Endothelial cell of umbilical vein (primary cell): Measurements from ENCODE around the gene IRF8.

Source experiments
- EZH2 ChIP-seq: IDR thresholded peaks from 2 replicates; pipeline ENCODE4 v1.6.1; 2012; ENCODE audit warnings: borderline replicate concordance, low read depth, mild to moderate bottlenecking, moderate library complexity, low read length, inconsistent platforms; ENCODE audit not compliant: severe bottlenecking
- FOS ChIP-seq: IDR thresholded peaks from 2 replicates; pipeline ENCODE4 v1.6.1; 2011; ENCODE audit warnings: mild to moderate bottlenecking, low read length, moderate library complexity, borderline replicate concordance; ENCODE audit not compliant: insufficient read depth
- GATA2 ChIP-seq: IDR thresholded peaks from 2 replicates; pipeline ENCODE4 v1.7.0; 2011; ENCODE audit warnings: low read depth, mild to moderate bottlenecking, moderate library complexity, mixed read lengths, low read length; ENCODE audit not compliant: insufficient read length, insufficient read depth
- JUN ChIP-seq: IDR thresholded peaks from 2 replicates; pipeline ENCODE4 v1.6.1; 2011; ENCODE audit warnings: borderline replicate concordance, low read depth; ENCODE audit not compliant: insufficient read length, insufficient read depth
- POLR2A ChIP-seq: IDR thresholded peaks from 2 replicates; pipeline ENCODE4 v1.6.1; 2012; ENCODE audit warnings: low read depth, mild to moderate bottlenecking, control low read depth, low read length
- POLR2AphosphoS5 ChIP-seq: IDR thresholded peaks from 2 replicates; pipeline ENCODE4 v1.6.1; 2012; ENCODE audit warnings: low read depth, mild to moderate bottlenecking, control low read depth, low read length, moderate library complexity; ENCODE audit not compliant: insufficient read depth
- TF ChIP-seq, protein P1 (sequence below), 2 donors: IDR thresholded peaks; 1 replicate in 1 of 2; 2 replicates in 1 of 2; pipeline ENCODE4 v1.5.1; 2011; ENCODE audit warnings: low read length in 2 of 2, mild to moderate bottlenecking in 2 of 2, moderate library complexity in 2 of 2, control low read depth in 1 of 2, inconsistent platforms in 1 of 2, low read depth in 1 of 2; ENCODE audit not compliant: insufficient read depth in 1 of 2; ENCODE audit errors: extremely low read depth in 1 of 2
- TF ChIP-seq, protein P2 (sequence below): IDR thresholded peaks from 2 replicates; pipeline ENCODE4 v1.6.1; 2011; ENCODE audit not compliant: insufficient read depth, insufficient read length

DNA sequence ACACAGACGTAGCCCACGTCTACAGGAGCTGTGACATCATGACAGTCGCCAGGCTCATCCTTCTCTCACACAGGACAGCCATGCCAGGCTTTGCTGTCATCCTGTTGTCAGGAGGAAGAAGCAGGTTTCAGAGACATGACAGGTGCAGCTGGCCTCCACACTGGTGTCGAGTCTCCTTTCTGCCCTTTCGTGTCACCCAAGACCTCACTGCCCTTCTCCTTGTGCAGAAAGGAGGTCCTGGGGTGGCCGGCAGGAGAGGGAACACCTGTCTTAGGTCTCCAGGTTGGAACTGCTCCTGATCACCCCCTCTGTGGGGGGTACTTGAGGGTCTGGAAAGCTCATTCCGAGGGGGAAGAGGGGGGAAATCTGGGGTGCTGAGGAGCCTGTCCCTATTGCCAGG, 41.6 kb upstream of the IRF8 start:
- TF ChIP-seq, protein P1, sequence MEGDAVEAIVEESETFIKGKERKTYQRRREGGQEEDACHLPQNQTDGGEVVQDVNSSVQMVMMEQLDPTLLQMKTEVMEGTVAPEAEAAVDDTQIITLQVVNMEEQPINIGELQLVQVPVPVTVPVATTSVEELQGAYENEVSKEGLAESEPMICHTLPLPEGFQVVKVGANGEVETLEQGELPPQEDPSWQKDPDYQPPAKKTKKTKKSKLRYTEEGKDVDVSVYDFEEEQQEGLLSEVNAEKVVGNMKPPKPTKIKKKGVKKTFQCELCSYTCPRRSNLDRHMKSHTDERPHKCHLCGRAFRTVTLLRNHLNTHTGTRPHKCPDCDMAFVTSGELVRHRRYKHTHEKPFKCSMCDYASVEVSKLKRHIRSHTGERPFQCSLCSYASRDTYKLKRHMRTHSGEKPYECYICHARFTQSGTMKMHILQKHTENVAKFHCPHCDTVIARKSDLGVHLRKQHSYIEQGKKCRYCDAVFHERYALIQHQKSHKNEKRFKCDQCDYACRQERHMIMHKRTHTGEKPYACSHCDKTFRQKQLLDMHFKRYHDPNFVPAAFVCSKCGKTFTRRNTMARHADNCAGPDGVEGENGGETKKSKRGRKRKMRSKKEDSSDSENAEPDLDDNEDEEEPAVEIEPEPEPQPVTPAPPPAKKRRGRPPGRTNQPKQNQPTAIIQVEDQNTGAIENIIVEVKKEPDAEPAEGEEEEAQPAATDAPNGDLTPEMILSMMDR (IDR thresholded peaks at IDR 0.05; ENCODE audit: extremely low read depth in 1 of 2, insufficient read depth in 1 of 2, low read depth in 1 of 2, low read length in 2 of 2), result no peak
- no peak for TF ChIP-seq EZH2
- TF ChIP-seq POLR2AphosphoS5, result no peak
- TF ChIP-seq GATA2, result no peak
- TF ChIP-seq POLR2A, result no peak
- TF ChIP-seq, protein P2, sequence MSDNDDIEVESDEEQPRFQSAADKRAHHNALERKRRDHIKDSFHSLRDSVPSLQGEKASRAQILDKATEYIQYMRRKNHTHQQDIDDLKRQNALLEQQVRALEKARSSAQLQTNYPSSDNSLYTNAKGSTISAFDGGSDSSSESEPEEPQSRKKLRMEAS, result no peak
- no peak for TF ChIP-seq FOS
- no peak for TF ChIP-seq JUN
